Cerebellar nuclear complex (tissue), 1 donor: ENCODE results near the gene IER5.

Experiments used
- DNase-seq, 2 experiments: peaks; one replicate each; lab custom pipeline; 2025; lab: John Stamatoyannopoulos, UW

Gene IER5

GRCh38 chr1:181077576-181078242, 10.8 kb upstream of the IER5 start:
- DNase-seq = no peak

- DNase-seq = no peak
Measured at GRCh38 chr1:181079382-181079781, 9.1 kb upstream of the IER5 start.

GRCh38 chr1:181079920-181080319, 8.6 kb upstream of the IER5 start:
- DNase-seq = no peak

- DNase-seq = no peak
Measured at GRCh38 chr1:181080556-181080955, 7.9 kb upstream of the IER5 start.

GRCh38 chr1:181081395-181081794, 7.1 kb upstream of the IER5 start:
- no peak for DNase-seq

- no peak for DNase-seq
Measured at GRCh38 chr1:181083842-181084605, 4.5 kb upstream of the IER5 start.

GRCh38 chr1:181084606-181084969, 3.9 kb upstream of the IER5 start:
- DNase-seq = no peak

GRCh38 chr1:181086091-181086490, 2.4 kb upstream of the IER5 start:
- DNase-seq = no peak

- DNase-seq = no peak
Measured at GRCh38 chr1:181086926-181087325, 1.6 kb upstream of the IER5 start.

- no peak for DNase-seq
Measured at GRCh38 chr1:181087400-181087901, 1.0 kb upstream of the IER5 start.

GRCh38 chr1:181089017-181089675, 646 bp downstream of the IER5 start:
- no peak for DNase-seq

GRCh38 chr1:181089676-181090544, 1.4 kb downstream of the IER5 start:
- no peak for DNase-seq

- DNase-seq = no peak
Measured at GRCh38 chr1:181090641-181091126, 2.2 kb downstream of the IER5 start.

- no peak for DNase-seq
Measured at GRCh38 chr1:181091309-181092040, 3.0 kb downstream of the IER5 start.

GRCh38 chr1:181092056-181092455, 3.6 kb downstream of the IER5 start:
- DNase-seq = no peak

GRCh38 chr1:181092883-181093458, 4.5 kb downstream of the IER5 start:
- no peak for DNase-seq

- DNase-seq = no peak
Measured at GRCh38 chr1:181094416-181095212, 6.1 kb downstream of the IER5 start.

- DNase-seq = no peak
Measured at GRCh38 chr1:181095260-181095659, 6.8 kb downstream of the IER5 start.

- DNase-seq = no peak
Measured at GRCh38 chr1:181095763-181096184, 7.3 kb downstream of the IER5 start.

GRCh38 chr1:181097242-181097641, 8.7 kb downstream of the IER5 start:
- DNase-seq = no peak
